NCI-H524 (cell line): Measurements from ENCODE around the gene FBXO5.
"Not testable (repeated sequence)": the region's sequence is repeated elsewhere in the genome, so short reads cannot be mapped to it uniquely, and the experiment has no call there.

Source experiments
- DNase-seq, 2 experiments: peaks; one replicate each; lab custom pipeline; 2025; lab: John Stamatoyannopoulos, UW

Gene FBXO5

GRCh38 chr6:152986978-152987377 is 4.1 kb upstream of the FBXO5 start:
- no peak for DNase-seq

- not testable (repeated sequence) for DNase-seq
Observed at GRCh38 chr6:152985300-152985699, 2.5 kb upstream of the FBXO5 start.

- DNase-seq = peak; percentile 4 to 35
Observed at GRCh38 chr6:152984513-152984872, 1.7 kb upstream of the FBXO5 start.

- peak; percentile 52 to 67 for DNase-seq
Observed at GRCh38 chr6:152983637-152984512, 1.0 kb upstream of the FBXO5 start.

DNA sequence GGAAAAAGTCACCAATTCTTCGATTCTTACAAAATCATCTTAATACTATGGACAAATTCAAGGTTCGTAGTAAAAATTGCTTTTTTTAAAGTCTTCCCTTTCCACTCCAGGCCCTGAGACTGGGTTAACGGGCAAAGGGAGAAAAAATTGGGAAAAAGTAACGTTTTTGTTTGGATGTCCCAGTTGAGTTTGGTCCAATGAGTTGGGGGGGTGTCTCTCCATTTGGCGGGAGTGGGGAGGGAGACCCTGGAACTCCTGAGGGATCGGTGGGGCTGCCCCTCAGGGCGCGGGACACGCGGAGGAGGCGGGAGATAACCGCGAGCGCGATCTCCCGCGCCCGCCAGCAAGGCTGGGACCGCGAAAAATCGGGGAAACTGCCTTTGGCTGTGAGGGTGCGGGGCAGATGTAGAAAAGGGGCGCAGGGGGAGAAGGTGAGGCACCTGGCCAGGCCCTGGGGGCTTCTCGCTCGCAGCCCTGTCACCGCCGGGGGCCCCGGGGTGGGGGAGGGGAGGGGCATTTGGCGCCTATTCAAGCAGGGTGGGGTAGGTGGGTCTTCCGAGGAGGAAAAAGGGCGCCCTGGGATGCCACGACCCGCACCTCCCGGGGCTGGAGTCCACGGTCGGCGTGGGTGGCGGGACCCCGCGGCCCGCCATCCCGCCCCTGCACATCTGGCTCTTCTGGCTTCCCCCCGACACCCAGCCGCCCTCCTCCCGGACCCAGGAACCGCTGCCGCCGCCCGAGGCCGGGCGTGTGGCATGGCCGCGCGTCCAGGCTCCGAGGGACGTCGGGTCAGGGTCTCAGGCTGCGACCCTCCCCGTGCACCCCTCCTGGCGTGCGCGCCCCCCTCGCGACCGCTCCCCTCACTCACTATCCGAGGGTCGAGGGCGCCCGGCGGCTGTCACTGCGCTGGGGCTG is 595 bp downstream of the FBXO5 start:
- peak; percentile 22 to 76 for DNase-seq

- peak; percentile 5 to 22 for DNase-seq
Observed at GRCh38 chr6:152981219-152981618, 1.6 kb downstream of the FBXO5 start.

GRCh38 chr6:152980656-152981055 is 2.2 kb downstream of the FBXO5 start:
- peak in 1 of 2 experiments; percentile 10 for DNase-seq

DNA sequence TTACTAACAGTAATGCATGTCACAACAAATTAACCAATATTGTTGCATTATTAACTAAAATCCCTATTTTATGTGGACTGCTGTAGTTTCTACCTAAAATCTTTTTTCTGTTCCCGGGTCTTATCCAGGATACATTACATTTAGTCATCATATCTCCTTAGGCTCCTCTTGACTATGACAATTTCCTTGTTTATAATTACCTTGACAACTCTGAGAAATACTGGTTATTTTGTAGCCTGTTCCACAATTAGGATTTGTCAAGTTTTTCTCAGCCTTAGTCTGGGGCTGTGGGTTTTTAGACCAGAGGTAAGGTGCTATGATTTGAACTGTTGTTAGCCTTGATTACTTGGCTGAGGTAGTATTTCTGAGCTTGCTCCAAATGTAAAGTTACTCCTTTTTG is 3.7 kb downstream of the FBXO5 start:
- no peak for DNase-seq

DNA sequence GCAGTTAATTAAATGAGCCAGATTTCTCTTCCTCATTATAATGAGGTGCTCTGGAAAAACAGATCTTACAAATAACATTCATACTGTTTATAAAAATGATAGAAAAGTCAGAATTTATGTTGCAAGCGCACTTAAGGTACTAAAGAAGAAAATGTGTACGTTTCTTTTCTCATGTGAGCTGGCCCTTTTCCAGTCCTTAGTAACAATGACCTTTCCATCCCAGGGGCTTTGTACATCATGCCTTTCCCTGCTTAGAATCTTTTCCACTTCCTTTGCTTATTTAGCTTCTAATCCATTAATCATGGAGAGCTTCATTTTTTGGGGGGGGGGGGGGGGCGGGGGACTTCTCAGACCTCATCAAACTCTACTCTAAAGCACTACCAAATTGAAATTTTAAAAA is 4.8 kb downstream of the FBXO5 start:
- no peak for DNase-seq

DNA sequence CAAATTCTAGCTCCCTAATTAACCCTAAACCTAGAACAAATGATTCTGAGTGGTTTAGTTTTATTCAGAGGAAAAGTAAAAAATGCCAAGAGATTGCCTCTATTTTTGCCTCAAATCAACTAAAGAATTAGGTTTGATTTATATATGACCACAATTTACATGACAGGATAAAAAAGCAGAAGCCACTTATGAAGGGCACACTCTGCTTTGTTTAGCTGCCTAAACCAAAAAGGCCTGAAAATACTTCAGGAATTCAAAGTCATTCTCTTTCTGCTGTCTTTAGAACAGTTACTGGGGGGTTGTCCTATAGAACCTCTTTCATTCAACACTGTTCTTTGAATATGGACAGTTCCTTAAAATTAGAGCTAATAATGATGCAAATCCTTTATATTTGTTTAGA is 5.3 kb downstream of the FBXO5 start:
- no peak for DNase-seq

GRCh38 chr6:152976749-152977148 is 6.1 kb downstream of the FBXO5 start:
- DNase-seq = no peak

GRCh38 chr6:152975204-152975915 is 7.5 kb downstream of the FBXO5 start:
- DNase-seq = no peak

- no peak for DNase-seq
Observed at GRCh38 chr6:152973916-152974315, 8.9 kb downstream of the FBXO5 start.

- DNase-seq = peak in 1 of 2 experiments; percentile 40
Observed at GRCh38 chr6:152969688-152970418, 13.0 kb downstream of the FBXO5 start.

GRCh38 chr6:152966168-152966894 is 16.5 kb downstream of the FBXO5 start:
- not testable (repeated sequence) for DNase-seq

DNA sequence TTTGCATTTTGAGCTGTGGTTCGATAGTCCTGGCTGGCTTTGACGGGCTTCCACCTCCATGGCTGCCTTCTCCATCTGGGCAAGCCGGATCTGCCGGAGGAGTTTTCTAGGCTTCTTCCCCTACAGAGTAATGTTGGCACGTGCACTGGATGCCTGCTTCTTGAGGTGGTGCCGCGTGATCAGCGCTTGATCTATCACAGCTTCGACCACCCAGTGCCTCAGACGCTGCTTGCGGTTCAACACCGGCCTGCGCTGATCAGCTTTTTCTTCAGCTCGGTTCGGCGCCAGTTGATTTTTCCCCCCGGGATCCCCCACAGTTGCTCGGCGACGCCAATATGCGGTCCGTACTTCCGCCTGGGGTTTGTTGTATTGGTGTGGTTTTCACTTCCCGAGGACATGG is 23.5 kb downstream of the FBXO5 start:
- no peak for DNase-seq

DNA sequence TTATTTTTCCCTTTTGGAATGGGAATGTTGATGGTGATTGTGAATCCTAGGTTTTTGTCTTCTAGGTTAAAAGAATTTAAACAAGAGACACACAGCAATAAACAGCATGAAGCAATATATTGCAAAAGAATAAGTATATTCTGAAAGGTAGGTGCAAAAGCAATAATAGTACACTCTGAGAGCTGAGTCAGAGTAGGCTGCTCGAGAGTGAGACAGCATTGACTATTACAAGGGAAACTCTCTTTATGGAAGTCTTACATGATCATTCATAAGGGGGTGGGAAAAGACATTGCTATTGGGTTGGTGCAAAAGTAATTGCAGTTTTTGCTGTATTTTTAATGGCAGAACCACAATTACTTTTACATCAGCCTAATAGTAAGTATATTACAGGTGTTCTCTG is 25.0 kb downstream of the FBXO5 start:
- no peak for DNase-seq

DNA sequence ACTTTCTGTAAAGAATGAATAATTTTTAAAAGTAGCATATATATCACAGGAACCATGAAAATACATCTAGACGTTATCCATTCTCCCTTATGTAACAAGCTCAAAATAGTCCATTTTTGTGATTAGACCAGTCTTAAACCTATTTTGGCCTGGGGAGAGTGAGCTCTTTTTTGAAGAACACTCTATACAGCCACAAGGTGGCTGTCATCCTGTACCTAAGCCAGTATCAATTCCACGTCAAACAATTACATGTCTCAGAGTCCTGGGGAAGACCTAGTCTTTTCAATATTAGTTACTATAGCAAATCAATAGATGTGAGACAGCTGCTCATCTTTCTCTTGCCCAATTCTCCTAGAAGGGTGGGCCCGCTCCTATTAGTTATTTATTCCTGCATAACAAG is 28.4 kb downstream of the FBXO5 start:
- DNase-seq = peak in 1 of 2 experiments; percentile 34

GRCh38 chr6:152952866-152953509 is 29.9 kb downstream of the FBXO5 start:
- peak; percentile 10 to 61 for DNase-seq

GRCh38 chr6:152952045-152952444 is 30.8 kb downstream of the FBXO5 start:
- DNase-seq = no peak
